H9 (cell line): Measurements from ENCODE around the gene AKAP12. TPM values are rescaled to one million over a fixed set of nuclear protein-coding genes. Genes with fewer than 3 reads are reported as not detected.

Experiments used
- DNase-seq: peaks from one replicate; pipeline ENCODE4 v3.0.0-alpha.2; 2017
- H2AFZ ChIP-seq: one replicate; pipeline ENCODE4 v1.6.1; 2013; ENCODE audit warnings: mild to moderate bottlenecking, low read length, control low read depth, moderate library complexity
- H2AK5ac ChIP-seq: 2 replicates; pipeline ENCODE4 v1.6.1; 2013; ENCODE audit warnings: low read length, control low read depth, mixed read lengths; ENCODE audit not compliant: insufficient read length
- H2BK120ac ChIP-seq: one replicate; pipeline ENCODE4 v1.6.1; 2013; ENCODE audit warnings: low read depth, mild to moderate bottlenecking, low read length, control low read depth, inconsistent platforms; ENCODE audit not compliant: poor library complexity, severe bottlenecking
- H2BK12ac ChIP-seq: 2 replicates; pipeline ENCODE4 v1.6.1; 2013; ENCODE audit warnings: low read length, control low read depth, mixed read lengths, low read depth; ENCODE audit not compliant: insufficient read length
- H2BK15ac ChIP-seq: 2 replicates; pipeline ENCODE4 v1.6.1; 2013; ENCODE audit warnings: low read depth, low read length, control low read depth
- H2BK20ac ChIP-seq: one replicate; pipeline ENCODE4 v1.6.1; 2013; ENCODE audit warnings: low read depth, mild to moderate bottlenecking, low read length, control low read depth, inconsistent platforms; ENCODE audit not compliant: poor library complexity, severe bottlenecking
- H2BK5ac ChIP-seq: 2 replicates; pipeline ENCODE4 v1.6.1; 2013; ENCODE audit warnings: low read length, control low read depth, mixed read lengths; ENCODE audit not compliant: insufficient read length
- H3K14ac ChIP-seq: 2 replicates; pipeline ENCODE4 v1.6.1; 2013; ENCODE audit warnings: low read length, control low read depth; ENCODE audit not compliant: insufficient read depth
- H3K18ac ChIP-seq: 2 replicates; pipeline ENCODE4 v1.6.1; 2013; ENCODE audit warnings: low read depth, mild to moderate bottlenecking, mixed read lengths, low read length, control low read depth; ENCODE audit not compliant: insufficient read length
- H3K23ac ChIP-seq: 2 replicates; pipeline ENCODE4 v1.6.1; 2013; ENCODE audit warnings: low read length, control low read depth, mixed read lengths, low read depth; ENCODE audit not compliant: insufficient read length
- H3K23me2 ChIP-seq: 2 replicates; pipeline ENCODE4 v1.6.1; 2013; ENCODE audit warnings: low read depth, mild to moderate bottlenecking, mixed read lengths, low read length, control low read depth; ENCODE audit not compliant: insufficient read length, poor library complexity, severe bottlenecking
- H3K27ac ChIP-seq: 2 replicates; pipeline ENCODE4 v1.5.1; 2013; ENCODE audit warnings: low read length, control low read depth, mixed read lengths, low read depth; ENCODE audit not compliant: insufficient read length
- H3K27me3 ChIP-seq: 2 replicates; pipeline ENCODE4 v1.6.1; 2013; ENCODE audit warnings: low read length, control low read depth, inconsistent platforms; ENCODE audit not compliant: insufficient read depth
- H3K4ac ChIP-seq: 2 replicates; pipeline ENCODE4 v1.6.1; 2013; ENCODE audit warnings: low read depth, mild to moderate bottlenecking, control low read depth, inconsistent platforms, low read length, moderate library complexity
- H3K4me1 ChIP-seq: 2 replicates; pipeline ENCODE4 v1.6.1; 2013; ENCODE audit warnings: low read length, control low read depth, inconsistent platforms; ENCODE audit not compliant: insufficient read depth
- H3K4me2 ChIP-seq: 2 replicates; pipeline ENCODE4 v1.6.1; 2013; ENCODE audit warnings: low read length, control low read depth, mixed read lengths; ENCODE audit not compliant: insufficient read length, insufficient read depth
- H3K56ac ChIP-seq: 2 replicates; pipeline ENCODE4 v1.6.1; 2013; ENCODE audit warnings: low read depth, mild to moderate bottlenecking, mixed read lengths, low read length, control low read depth; ENCODE audit not compliant: insufficient read length
- H3K79me1 ChIP-seq: 2 replicates; pipeline ENCODE4 v1.6.1; 2013; ENCODE audit warnings: low read depth, mild to moderate bottlenecking, moderate library complexity, low read length, control low read depth, inconsistent platforms; ENCODE audit not compliant: insufficient read depth, poor library complexity, severe bottlenecking
- H3K79me2 ChIP-seq: 2 replicates; pipeline ENCODE4 v1.6.1; 2013; ENCODE audit warnings: low read length, control low read depth, inconsistent platforms; ENCODE audit not compliant: insufficient read depth
- H3K9ac ChIP-seq: 2 replicates; pipeline ENCODE4 v1.6.1; 2013; ENCODE audit warnings: low read length, control low read depth, mixed read lengths; ENCODE audit not compliant: insufficient read length; ENCODE audit errors: extremely low read depth
- H3K9me3 ChIP-seq: one replicate; pipeline ENCODE4 v1.6.1; 2013; ENCODE audit warnings: low read depth, low read length, inconsistent platforms; ENCODE audit not compliant: control insufficient read depth
- H3T11ph ChIP-seq: one replicate; pipeline ENCODE4 v1.6.1; 2013; ENCODE audit warnings: mild to moderate bottlenecking, low read length, control low read depth, inconsistent platforms
- H4K20me1 ChIP-seq: one replicate; pipeline ENCODE4 v1.6.1; 2013; ENCODE audit not compliant: control insufficient read depth, insufficient read length, insufficient read depth
- H4K5ac ChIP-seq: 2 replicates; pipeline ENCODE4 v1.6.1; 2013; ENCODE audit warnings: low read depth, mild to moderate bottlenecking, mixed read lengths, low read length, control low read depth; ENCODE audit not compliant: insufficient read length
- H4K8ac ChIP-seq: replicated peaks from 2 replicates; pipeline ENCODE4 v1.6.1; 2013; ENCODE audit warnings: low read length, control low read depth, mixed read lengths, low read depth; ENCODE audit not compliant: insufficient read length
- H4K91ac ChIP-seq: 2 replicates; pipeline ENCODE4 v1.6.1; 2013; ENCODE audit warnings: low read depth, mild to moderate bottlenecking, moderate library complexity, mixed read lengths, low read length, control low read depth; ENCODE audit not compliant: insufficient read length
- H3K27ac Mint-ChIP-seq, 3 experiments: 2 replicates in 2 of 3; 3 replicates in 1 of 3; pipeline ENCODE4 v1.8.0; 2020 to 2021; ENCODE audit warnings: mixed read lengths in 3 of 3, mild to moderate bottlenecking in 1 of 3, moderate library complexity in 1 of 3
- H3K27me3 Mint-ChIP-seq: 2 replicates; pipeline ENCODE4 v1.8.0; 2021; ENCODE audit warnings: low read depth, mild to moderate bottlenecking, moderate library complexity, mixed read lengths
- H3K36me3 Mint-ChIP-seq, 3 experiments: 2 replicates in 2 of 3; 3 replicates in 1 of 3; pipeline ENCODE4 v1.8.0; 2020 to 2021; ENCODE audit warnings: low read depth in 3 of 3, mixed read lengths in 3 of 3; ENCODE audit not compliant: insufficient read depth in 1 of 3
- H3K4me1 Mint-ChIP-seq, 2 experiments: 2 replicates each; pipeline ENCODE4 v1.8.0; 2020; ENCODE audit warnings: mixed read lengths in 2 of 2
- H3K4me3 Mint-ChIP-seq, 2 experiments: 2 replicates in 1 of 2; 3 replicates in 1 of 2; pipeline ENCODE4 v1.8.0; 2020 to 2021; ENCODE audit warnings: mild to moderate bottlenecking in 2 of 2, mixed read lengths in 2 of 2, moderate library complexity in 1 of 2
- H3K9me3 Mint-ChIP-seq, 2 experiments: 2 replicates in 1 of 2; 3 replicates in 1 of 2; pipeline ENCODE4 v1.8.0; 2020; ENCODE audit warnings: mild to moderate bottlenecking in 2 of 2, mixed read lengths in 2 of 2, moderate library complexity in 1 of 2
- CTCF ChIP-seq: fragments of 200-600 bp; sonication (generic); conservative IDR thresholded peaks from 3 replicates; pipeline ENCODE4 v1.8.0; 2021; ENCODE audit warnings: antibody characterized with exemption, mild to moderate bottlenecking
- WGBS: extraction: QIAGEN DNeasy Blood & Tissue Kit; methylation state at CpG from one replicate; pipeline ENCODE4 v1.1.7; 2013; ENCODE audit warnings: missing lambda C conversion rate, low lambda C conversion rate, mixed read lengths; ENCODE audit not compliant: insufficient read length; ENCODE audit errors: extremely low coverage; 5-methylcytosine and 5-hydroxymethylcytosine counted together
- total RNA-seq: library from RNA; stranded (reverse); gene quantifications from 2 replicates; pipeline ENCODE4 v1.2.1, GENCODE V29; 2021

The AKAP12 gene
- total RNA-seq, 1 experiment from 2014 or later: 52.3 TPM

GRCh38 chr6:151339369-151339768, 99.6 kb downstream of the AKAP12 start:
- Mint-ChIP-seq H3K9me3 (no peaks in the 10 kb centered on the region; a peak in 1 of 5 replicates), H3K4me1 (0 out of 4 replicates have a peak, but pooled peaks cover 0 to 4% of the 10 kb centered on the region in 2 experiments), H3K4me3 (no peak overlapping the region), H3K36me3 (peaks cover 0 to 7% (median 0%) of the 10 kb centered on the region in 3 experiments; a peak in 4 of 7 replicates), H3K27me3 (no peaks in the 10 kb centered on the region), H3K27ac (no peak overlapping the region)
- H4K8ac ChIP-seq: no peak overlapping the region
- H2BK12ac ChIP-seq: no peak overlapping the region
- TF ChIP-seq CTCF: no peak
- no peaks in the 10 kb centered on the region for H3K4me1 ChIP-seq
- no peak overlapping the region for H2BK120ac ChIP-seq
- no peak overlapping the region for H3K27ac ChIP-seq
- no peak overlapping the region for H3K23ac ChIP-seq
- H3K9me3 ChIP-seq: no peaks in the 10 kb centered on the region
- no peaks in the 10 kb centered on the region for H4K20me1 ChIP-seq
- H3T11ph ChIP-seq: no peak overlapping the region
- H3K23me2 ChIP-seq: no peaks in the 10 kb centered on the region
- no peak overlapping the region for H3K9ac ChIP-seq
- no peak overlapping the region for H3K18ac ChIP-seq
- DNase-seq: no peak
- H2AK5ac ChIP-seq: no peak overlapping the region
- no peak overlapping the region for H3K4ac ChIP-seq
- H2BK15ac ChIP-seq: no peak overlapping the region
- H3K14ac ChIP-seq: no peak overlapping the region
- no peak overlapping the region for H2BK5ac ChIP-seq
- no CpG with 5 or more reads among the region's 4 CpGs for WGBS
- no peaks in the 10 kb centered on the region for H3K79me2 ChIP-seq
- H4K91ac ChIP-seq: no peak overlapping the region
- no peaks in the 10 kb centered on the region for H3K79me1 ChIP-seq
- no peak overlapping the region for H3K56ac ChIP-seq
- H3K27me3 ChIP-seq: no peaks in the 10 kb centered on the region
- H3K4me2 ChIP-seq: no peak overlapping the region
- H2AFZ ChIP-seq: no peak overlapping the region
- H4K5ac ChIP-seq: no peak overlapping the region
- no peak overlapping the region for H2BK20ac ChIP-seq
